Fibroblast of the aortic adventitia (primary cell): ENCODE results near the gene RPL15. TPM values are rescaled to one million over a fixed set of nuclear protein-coding genes. Genes with fewer than 3 reads are reported as not detected.

Experiments used
- DNase-seq: peaks from one replicate; pipeline ENCODE4 v3.0.0-alpha.2; 2010; ENCODE audit warnings: low read depth
- H3K4me3 ChIP-seq: 2 replicates; pipeline ENCODE4 v1.5.1; 2011; ENCODE audit warnings: low read depth, mild to moderate bottlenecking, control low read depth, low read length, moderate library complexity
- CTCF ChIP-seq: IDR thresholded peaks from 2 replicates; pipeline ENCODE4 v1.5.1; 2011; ENCODE audit warnings: mild to moderate bottlenecking, low read length, control low read depth, inconsistent platforms; ENCODE audit not compliant: insufficient read depth
- total RNA-seq: library from RNA; depleted of rRNA; stranded (reverse); fragments of >200 nt; gene quantifications from 2 replicates; pipeline ENCODE4 v1.2.3, GENCODE V29; 2012; ENCODE audit warnings: low replicate concordance

Gene RPL15
- total RNA-seq, 1 donor: 2,953 TPM

GRCh38 chr3:23920151-23920655 lies 3.3 kb downstream of the RPL15 start:
- no peak for TF ChIP-seq CTCF
- H3K4me3 ChIP-seq: peak overlapping the region; percentile 6
- no peak for DNase-seq

GRCh38 chr3:23921052-23921511 lies 4.2 kb downstream of the RPL15 start:
- TF ChIP-seq CTCF: no peak
- no peak overlapping the region for H3K4me3 ChIP-seq
- DNase-seq: no peak

DNA sequence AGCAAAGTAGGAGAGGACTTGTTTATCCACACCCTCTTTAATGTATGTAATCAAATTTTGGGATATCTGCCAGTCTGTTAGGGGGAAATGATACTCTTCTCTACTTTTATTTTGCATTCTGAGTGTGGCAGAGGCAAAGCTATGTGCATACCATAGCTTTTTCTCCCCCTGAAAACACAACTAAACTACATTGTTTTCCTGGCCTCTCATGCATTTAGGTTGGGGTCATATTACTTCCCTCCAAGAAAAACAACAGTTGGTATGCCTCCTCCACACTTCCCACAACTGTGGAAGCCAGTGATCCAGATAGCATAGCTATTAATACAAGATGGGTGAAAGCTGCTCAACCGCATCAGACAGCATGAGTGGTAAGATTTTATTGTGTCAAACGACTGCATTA lies 6.9 kb downstream of the RPL15 start:
- no peak overlapping the region for H3K4me3 ChIP-seq
- no peak for TF ChIP-seq CTCF
- peak; percentile 49 for DNase-seq

- no peak for TF ChIP-seq CTCF
- no peak for DNase-seq
- H3K4me3 ChIP-seq: no peak overlapping the region
Measured at GRCh38 chr3:23926246-23926645, 9.3 kb downstream of the RPL15 start.

DNA sequence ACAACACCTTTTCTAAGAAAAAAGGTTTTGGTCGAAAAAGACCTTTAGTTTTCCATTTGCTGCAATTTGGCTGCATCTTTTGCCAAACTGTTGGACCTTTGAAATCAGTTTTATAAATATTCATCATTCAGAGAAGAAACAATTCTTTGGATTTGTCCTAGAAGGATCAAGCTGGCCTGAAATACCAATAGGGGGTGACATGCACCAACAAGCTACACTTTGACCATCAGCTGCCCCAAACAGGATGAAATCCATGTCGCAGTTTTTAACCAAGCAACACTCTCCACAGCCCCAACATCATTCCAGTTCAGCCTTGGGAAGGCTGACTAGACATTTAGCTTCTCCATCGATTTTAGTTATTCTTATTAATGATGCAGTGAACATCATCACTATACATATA lies 9.8 kb downstream of the RPL15 start:
- DNase-seq: no peak
- no peak overlapping the region for H3K4me3 ChIP-seq
- no peak for TF ChIP-seq CTCF

- H3K4me3 ChIP-seq: no peak overlapping the region
- no peak for TF ChIP-seq CTCF
- DNase-seq: no peak
Measured at GRCh38 chr3:23928524-23928923, 11.6 kb downstream of the RPL15 start.

DNA sequence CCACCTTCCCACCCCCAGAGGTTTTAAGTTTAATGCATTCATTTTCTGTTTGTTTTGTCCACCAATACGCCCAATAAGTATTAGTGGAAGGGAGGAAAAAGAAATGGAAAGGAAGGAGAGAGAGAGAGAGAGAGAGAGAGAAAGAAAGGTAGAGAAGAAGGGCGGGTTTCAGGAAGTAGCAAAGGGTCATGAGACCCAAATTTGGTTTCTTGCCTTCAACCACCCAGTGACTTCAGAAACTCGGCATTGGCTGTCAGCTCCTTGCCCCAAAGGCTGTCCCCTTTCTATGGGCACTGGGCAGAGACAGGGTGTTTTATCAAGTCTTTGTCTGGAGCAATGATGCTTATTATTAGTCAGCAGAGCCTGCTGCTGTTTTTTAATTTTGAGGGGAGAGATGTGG lies 14.7 kb downstream of the RPL15 start:
- TF ChIP-seq CTCF: no peak
- DNase-seq: no peak
- H3K4me3 ChIP-seq: no peak overlapping the region
